H1 (cell line): Measurements from ENCODE around the gene GPBP1. TPM values are rescaled to one million over a fixed set of nuclear protein-coding genes. Genes with fewer than 3 reads are reported as not detected.

Source experiments
- CTCF ChIA-PET: fragments of 300-600 bp; sonication (Branson Sonifier 250); formaldehyde crosslinking; loops from one replicate; lab custom pipeline; 2021; ENCODE audit not compliant: partially characterized antibody; lab: Charles Lee
- POLR2A ChIA-PET: fragments of 300-600 bp; sonication (Branson Sonifier 250); formaldehyde crosslinking; loops from one replicate; lab custom pipeline; 2021; ENCODE audit warnings: inconsistent platforms; ENCODE audit not compliant: partially characterized antibody; lab: Charles Lee
- DNase-seq, 2 experiments: peaks; one replicate each; pipeline versions ENCODE4 v3.0.0 to v3.0.0-alpha.2; 2010 to 2022; ENCODE audit warnings: low spot score in 2 of 2, low read depth in 1 of 2, mixed read lengths in 1 of 2
- FAIRE-seq: peaks from 2 replicates; lab custom pipeline; 2011; peaks lifted over from hg19 to GRCh38; lab: Jason Lieb, UNC
- H2AFZ ChIP-seq: 2 replicates; pipeline ENCODE4 v1.8.1; 2012; ENCODE audit warnings: low read length, inconsistent platforms
- H2AK5ac ChIP-seq: 2 replicates; pipeline ENCODE4 v1.6.1; 2013; ENCODE audit warnings: low read depth, low read length
- H2BK120ac ChIP-seq: replicated peaks from 2 replicates; pipeline ENCODE3; 2013; ENCODE audit warnings: low read depth, low read length, inconsistent platforms
- H2BK12ac ChIP-seq: 2 replicates; pipeline ENCODE4 v1.6.1; 2013; ENCODE audit warnings: low read depth, low read length
- H2BK15ac ChIP-seq: 2 replicates; pipeline ENCODE4 v1.6.1; 2013; ENCODE audit warnings: low read length
- H2BK20ac ChIP-seq: 2 replicates; pipeline ENCODE4 v1.6.1; 2013; ENCODE audit warnings: low read length
- H2BK5ac ChIP-seq: 2 replicates; pipeline ENCODE4 v1.6.1; 2013; ENCODE audit warnings: low read depth, low read length
- H3K14ac ChIP-seq: 2 replicates; pipeline ENCODE4 v1.6.1; 2013; ENCODE audit warnings: inconsistent platforms; ENCODE audit not compliant: insufficient read length
- H3K18ac ChIP-seq: 2 replicates; pipeline ENCODE4 v1.6.1; 2013; ENCODE audit warnings: low read length; ENCODE audit errors: extremely low read depth
- H3K23ac ChIP-seq: 2 replicates; pipeline ENCODE4 v1.6.1; 2013; ENCODE audit warnings: inconsistent platforms; ENCODE audit not compliant: insufficient read length
- H3K23me2 ChIP-seq: 2 replicates; pipeline ENCODE4 v1.6.1; 2013; ENCODE audit warnings: low read depth, low read length
- H3K27ac ChIP-seq: 2 replicates; pipeline ENCODE4 v1.6.1; 2011; ENCODE audit warnings: low read depth, low read length, inconsistent platforms
- H3K27me3 ChIP-seq, 4 experiments: replicated peaks in 1 of 4; 1 replicate in 1 of 4; 2 replicates in 3 of 4; pipeline versions ENCODE4 v1.6.1 to v1.8.1; 2011 to 2013; ENCODE audit warnings: low read length in 3 of 4, mild to moderate bottlenecking in 3 of 4, inconsistent platforms in 2 of 4, mixed read lengths in 2 of 4, moderate library complexity in 1 of 4; ENCODE audit not compliant: control insufficient read depth in 3 of 4, insufficient read depth in 3 of 4; ENCODE audit errors: extremely low read depth in 1 of 4
- H3K36me3 ChIP-seq, 4 experiments: 2 replicates each; pipeline versions ENCODE4 v1.6.1 to v1.8.1; 2011 to 2013; ENCODE audit warnings: mild to moderate bottlenecking in 4 of 4, low read length in 3 of 4, moderate library complexity in 2 of 4, control low read depth in 1 of 4, inconsistent platforms in 1 of 4; ENCODE audit not compliant: insufficient read depth in 4 of 4, control insufficient read depth in 2 of 4
- H3K4ac ChIP-seq: replicated peaks from 2 replicates; pipeline ENCODE3; 2013; ENCODE audit warnings: low read length, low read depth, mixed read lengths, inconsistent platforms; ENCODE audit not compliant: insufficient read length
- H3K4me1 ChIP-seq, 4 experiments: replicated peaks in 1 of 4; 1 replicate in 1 of 4; 2 replicates in 3 of 4; pipeline versions ENCODE4 v1.6.1 to v1.8.1; 2011 to 2013; ENCODE audit warnings: low read length in 3 of 4, inconsistent platforms in 2 of 4, mixed read lengths in 1 of 4; ENCODE audit not compliant: insufficient read depth in 4 of 4, control insufficient read depth in 3 of 4
- H3K4me2 ChIP-seq, 2 experiments: 2 replicates each; pipeline versions ENCODE4 v1.6.1 to v1.8.1; 2011 to 2013; ENCODE audit warnings: low read depth in 2 of 2, low read length in 2 of 2, control low read depth in 1 of 2, inconsistent platforms in 1 of 2, mild to moderate bottlenecking in 1 of 2; ENCODE audit not compliant: insufficient read depth in 1 of 2
- H3K4me3 ChIP-seq, 4 experiments: fragments of 200-600, 300-600 bp in 1 of 4; sonication (generic), shearing (Covaris generic), sonication (Bioruptor Twin) in 1 of 4; 2 replicates each; pipeline versions ENCODE4 v1.5.1 to v1.8.1; 2011 to 2016; ENCODE audit warnings: low read length in 4 of 4, low read depth in 3 of 4, control low read depth in 2 of 4, inconsistent platforms in 2 of 4, mild to moderate bottlenecking in 2 of 4, mixed read lengths in 1 of 4, moderate library complexity in 1 of 4; ENCODE audit not compliant: insufficient read depth in 2 of 4; ENCODE audit errors: extremely low read depth in 1 of 4
- H3K56ac ChIP-seq: replicated peaks from 2 replicates; pipeline ENCODE3; 2013; ENCODE audit warnings: low read depth, mild to moderate bottlenecking, mixed read lengths, low read length, inconsistent platforms; ENCODE audit not compliant: insufficient read length
- H3K79me1 ChIP-seq: 2 replicates; pipeline ENCODE4 v1.6.1; 2013; ENCODE audit warnings: low read depth, low read length, control low read depth
- H3K79me2 ChIP-seq, 2 experiments: 2 replicates each; pipeline versions ENCODE4 v1.6.1 to v1.8.1; 2012 to 2013; ENCODE audit warnings: low read length in 2 of 2, mild to moderate bottlenecking in 2 of 2, inconsistent platforms in 1 of 2; ENCODE audit not compliant: insufficient read depth in 2 of 2, control insufficient read depth in 1 of 2
- H3K9ac ChIP-seq, 4 experiments: replicated peaks in 1 of 4; 1 replicate in 1 of 4; 2 replicates in 3 of 4; pipeline versions ENCODE4 v1.6.1 to v1.8.1; 2011 to 2013; ENCODE audit warnings: low read depth in 3 of 4, low read length in 3 of 4, control low read depth in 2 of 4, mild to moderate bottlenecking in 2 of 4, moderate library complexity in 2 of 4, inconsistent platforms in 1 of 4; ENCODE audit errors: extremely low read depth in 1 of 4
- H3K9me3 ChIP-seq, 2 experiments: 2 replicates each; pipeline versions ENCODE4 v1.6.1 to v1.8.1; 2012 to 2013; ENCODE audit warnings: mild to moderate bottlenecking in 2 of 2, moderate library complexity in 2 of 2, control low read depth in 1 of 2, inconsistent platforms in 1 of 2, low read depth in 1 of 2, low read length in 1 of 2, mixed read lengths in 1 of 2; ENCODE audit not compliant: insufficient read depth in 2 of 2
- H4K20me1 ChIP-seq, 2 experiments: replicated peaks in 1 of 2; 2 replicates each; pipeline versions ENCODE3 to v1.8.1; 2011 to 2013; ENCODE audit warnings: inconsistent platforms in 2 of 2, low read length in 2 of 2, mild to moderate bottlenecking in 1 of 2; ENCODE audit not compliant: insufficient read depth in 2 of 2, control insufficient read depth in 1 of 2
- H4K5ac ChIP-seq: 2 replicates; pipeline ENCODE4 v1.6.1; 2013; ENCODE audit warnings: low read length, low read depth, mixed read lengths, inconsistent platforms; ENCODE audit not compliant: insufficient read length
- H4K8ac ChIP-seq: 2 replicates; pipeline ENCODE4 v1.8.0; 2013; ENCODE audit warnings: mild to moderate bottlenecking, moderate library complexity, low read length, inconsistent platforms; ENCODE audit not compliant: insufficient read depth; ENCODE audit errors: extremely low read depth
- H4K91ac ChIP-seq: replicated peaks from 2 replicates; pipeline ENCODE3; 2013; ENCODE audit warnings: low read length, mixed read lengths, inconsistent platforms; ENCODE audit not compliant: insufficient read length
- ASH2L ChIP-seq: fragments of 200-600, 300-600 bp; sonication (generic); IDR thresholded peaks from one replicate; pipeline ENCODE4 v1.7.1; 2017; ENCODE audit warnings: low read length
- HDAC2 ChIP-seq, 2 experiments: fragments of 300-600 bp in 1 of 2; sonication (generic) in 1 of 2; IDR thresholded peaks; 2 replicates each; pipeline ENCODE4 v1.6.1; 2011 to 2012; ENCODE audit warnings: low read depth in 2 of 2, low read length in 2 of 2, mild to moderate bottlenecking in 2 of 2, moderate library complexity in 2 of 2, borderline replicate concordance in 1 of 2, inconsistent platforms in 1 of 2
- KDM4A ChIP-seq: IDR thresholded peaks from one replicate; pipeline ENCODE4 v1.7.1; 2012; ENCODE audit warnings: low read depth, mild to moderate bottlenecking, moderate library complexity, low read length, inconsistent platforms; ENCODE audit not compliant: severe bottlenecking
- PHF8 ChIP-seq: fragments of 200-600 bp; sonication (generic); conservative IDR thresholded peaks from 2 replicates; pipeline ENCODE4 v1.7.1; 2012; ENCODE audit warnings: low read depth, mild to moderate bottlenecking, inconsistent platforms, low read length, moderate library complexity
- POLR2AphosphoS5 ChIP-seq: IDR thresholded peaks from 2 replicates; pipeline ENCODE4 v1.6.1; 2011; ENCODE audit warnings: low read depth, low read length
- SUZ12 ChIP-seq: fragments of 200-600 bp; sonication (generic); IDR thresholded peaks from 2 replicates; pipeline ENCODE4 v1.6.1; 2012; ENCODE audit warnings: mild to moderate bottlenecking, inconsistent platforms, low read length, moderate library complexity, mixed read lengths
- TAF7 ChIP-seq: optimal IDR thresholded peaks from 2 replicates; pipeline ENCODE3; 2011; ENCODE audit warnings: low read depth, mild to moderate bottlenecking, inconsistent platforms, low read length, moderate library complexity, borderline replicate concordance
- WGBS, 2 experiments: shearing (Covaris generic) in 1 of 2; methylation state at CpG; one replicate each; pipeline versions ENCODE4 v1.1.6 to v1.1.7; 2013 to 2015; ENCODE audit warnings: low lambda C conversion rate in 2 of 2, mixed read lengths in 2 of 2, inconsistent platforms in 1 of 2, low coverage in 1 of 2, missing lambda C conversion rate in 1 of 2; ENCODE audit not compliant: insufficient replicate concordance in 2 of 2, insufficient coverage in 1 of 2, insufficient read length in 1 of 2; ENCODE audit errors: extremely low coverage in 1 of 2, missing lambda C conversion rate in 1 of 2; 5-methylcytosine and 5-hydroxymethylcytosine counted together
- polyA plus RNA-seq, 7 experiments: library from polyadenylated mRNA; depleted of rRNA in 3 of 7; stranded (reverse) in 5 of 7; unstranded in 2 of 7; fragments of >200 nt in 5 of 7; fragments of 200-250 nt in 2 of 7; gene quantifications; 1 replicate in 5 of 7; 2 replicates in 1 of 7; 4 replicates in 1 of 7; pipeline versions ENCODE4 v1.2.1 to v1.2.3, GENCODE V29; 2011 to 2013; ENCODE audit warnings: missing spikeins in 2 of 7, mixed read lengths in 2 of 7
- total RNA-seq: library from RNA; stranded (reverse); fragmentation: NEBNext Ultra II Directional; extraction: Animal tissue kit (Norgen Biotek cat#: 25700); gene quantifications from 2 replicates; pipeline ENCODE4 v1.2.1, GENCODE V29; 2021

The GPBP1 gene
- total and polyA plus RNA-seq, 2 of the 8 experiments (the other 6 are each of a cell fraction or from before 2014, with no cell fraction given): 29.2 to 108 TPM

DNA sequence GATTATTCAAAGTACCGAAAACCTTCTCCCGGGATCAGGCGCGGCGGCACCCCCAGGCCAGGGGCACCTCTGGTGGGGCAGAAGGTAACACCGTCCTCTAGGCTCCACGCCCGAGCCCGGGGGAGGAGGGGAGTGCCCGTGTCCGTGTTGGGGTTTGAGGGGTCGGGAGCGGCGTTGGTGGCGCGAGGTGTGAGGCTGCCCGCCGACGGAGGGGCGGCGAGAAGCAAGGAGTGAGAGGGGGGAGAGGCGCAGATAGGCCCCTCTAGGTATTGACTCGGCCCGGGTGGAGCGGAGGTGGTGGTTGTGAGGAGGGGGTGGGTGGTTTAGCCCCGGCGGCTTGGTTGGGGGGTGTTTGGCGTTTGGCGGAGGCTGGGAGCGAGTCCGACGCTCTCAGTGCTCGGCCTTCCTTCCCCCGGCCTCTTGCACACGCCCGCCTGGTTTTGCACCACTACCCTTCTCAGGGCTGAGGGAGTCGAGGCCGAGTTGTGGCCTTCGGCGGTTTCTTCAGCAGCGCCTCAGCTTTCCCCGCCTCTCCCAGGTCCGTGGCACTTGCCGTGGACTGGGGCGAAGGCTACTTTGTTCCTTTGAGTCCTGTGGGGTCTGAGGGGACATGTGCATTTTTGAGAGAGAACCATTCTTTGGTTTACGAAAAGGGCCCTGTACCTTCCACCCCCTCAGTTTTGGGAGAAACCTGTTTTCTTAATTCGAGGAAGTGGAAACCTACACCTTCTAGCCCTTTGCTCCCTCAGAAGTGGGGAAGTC, 450 bp downstream of the GPBP1 start:
- H3K23me2 ChIP-seq: peaks cover 11% of the 10 kb centered on the region
- peak overlapping the region; percentile 100 for H3K18ac ChIP-seq
- ChIA-PET CTCF (interaction anchor here (0.6 kb wide), 1 partner anchor 51 kb away, joined by 3 read pairs; no protein-coding TSS in a partner anchor), POLR2A (interaction anchor here (0.9 to 1.4 kb wide), 17 partner anchors 9 to 1179 kb away, joined by 3 to 17 read pairs (median 5); partner anchors contain the start of genes IL6ST and SETD9)
- H3K79me1 ChIP-seq: no peaks in the 10 kb centered on the region
- peak overlapping the region; percentile 95 for H2BK12ac ChIP-seq
- H3K4me1 ChIP-seq: peaks cover 0 to 5% (median 2%) of the 10 kb centered on the region in 4 experiments; a peak in 4 of 7 replicates
- peak overlapping the region; percentile 94 to 99 (median 96) for H3K4me3 ChIP-seq
- H3K36me3 ChIP-seq: peaks cover 0 to 25% (median 0%) of the 10 kb centered on the region in 4 experiments; a peak in 1 of 8 replicates
- H3K79me2 ChIP-seq: peaks cover 45 to 56% of the 10 kb centered on the region in 2 experiments
- no peaks in the 10 kb centered on the region for H3K9me3 ChIP-seq
- DNase-seq: no peak
- no peak overlapping the region for H2AFZ ChIP-seq
- H3K56ac ChIP-seq: peak overlapping the region; percentile 95
- H3K27ac ChIP-seq: peak overlapping the region; percentile 99
- H3K4me2 ChIP-seq: peak overlapping the region; percentile 74 to 90
- FAIRE-seq: no peak
- H4K91ac ChIP-seq: peak overlapping the region; percentile 89
- peaks cover 18 to 26% of the 10 kb centered on the region in 2 experiments for H4K20me1 ChIP-seq
- peak overlapping the region; percentile 46; the same call in 1 of the 2 replicates for H2BK15ac ChIP-seq
- peak overlapping the region; percentile 77 for H2AK5ac ChIP-seq
- peak overlapping the region; percentile 99 for H2BK5ac ChIP-seq
- H3K27me3 ChIP-seq: no peaks in the 10 kb centered on the region
- H2BK20ac ChIP-seq: no peak overlapping the region
- H3K23ac ChIP-seq: no peak overlapping the region
- peak overlapping the region; percentile 100 for H4K8ac ChIP-seq
- peak overlapping the region; percentile 78 for H3K14ac ChIP-seq
- H4K5ac ChIP-seq: peak overlapping the region; percentile 97
- TF ChIP-seq ASH2L: peak; percentile 85
- no peak for TF ChIP-seq SUZ12
- peak; percentile 54 for TF ChIP-seq POLR2AphosphoS5
- peak; percentile 42 for TF ChIP-seq KDM4A
- peak; percentile 9 for TF ChIP-seq TAF7
- TF ChIP-seq PHF8: peak; percentile 69
- no peak for TF ChIP-seq HDAC2 (IDR thresholded peaks at IDR 0.05; ENCODE audit: borderline replicate concordance in 1 of 2, low read depth in 2 of 2, low read length in 2 of 2)
- WGBS, 2 experiments: 1% methylated on average over 38 of the region's 47 CpGs; no CpG with 5 or more reads in 1 of the 2 experiments
- peak overlapping the region; percentile 98 for H3K4ac ChIP-seq
- H2BK120ac ChIP-seq: no peak overlapping the region
- H3K9ac ChIP-seq: peak overlapping the region; percentile 99
